C4-2B (cell line): Measurements from ENCODE around the gene MTMR12.

Experiments
- H3K27ac ChIP-seq: fragments of 450-650 bp; 2 replicates; pipeline ENCODE4 v1.5.1; 2017
- CTCF ChIP-seq: fragments of 450-650 bp; conservative IDR thresholded peaks from 2 replicates; pipeline ENCODE4 v1.5.1; 2017; ENCODE audit warnings: mild to moderate bottlenecking
- ZFX ChIP-seq: fragments of 450-650 bp; IDR thresholded peaks from 2 replicates; pipeline ENCODE4 v1.6.1; 2017

MTMR12 gene

GRCh38 chr5:32315221-32316014 is 2.7 kb upstream of the MTMR12 start:
- no peak for TF ChIP-seq ZFX
- TF ChIP-seq CTCF = no peak
- no peak overlapping the region for H3K27ac ChIP-seq

GRCh38 chr5:32314658-32315057 is 1.9 kb upstream of the MTMR12 start:
- H3K27ac ChIP-seq = no peak overlapping the region

GRCh38 chr5:32314152-32314488 is 1.4 kb upstream of the MTMR12 start:
- H3K27ac ChIP-seq = peak overlapping the region; percentile 97

More at GRCh38 chr5:32314658-32315057, 1.9 kb upstream of the MTMR12 start:
- TF ChIP-seq ZFX = no peak
- no peak for TF ChIP-seq CTCF

- TF ChIP-seq ZFX (no peak), CTCF (no peak)
- H3K27ac ChIP-seq = peak overlapping the region; percentile 97
These were observed 543 bp downstream of the MTMR12 start for GRCh38 chr5:32312197-32312594.

GRCh38 chr5:32311404-32312196 is 1.1 kb downstream of the MTMR12 start:
- peak overlapping the region; percentile 97 for H3K27ac ChIP-seq
- no peak for TF ChIP-seq CTCF
- TF ChIP-seq ZFX = no peak

- no peak overlapping the region for H3K27ac ChIP-seq
- no peak for TF ChIP-seq CTCF
- no peak for TF ChIP-seq ZFX
These were observed 3.0 kb downstream of the MTMR12 start for GRCh38 chr5:32309761-32310160.

GRCh38 chr5:32308946-32309345 is 3.8 kb downstream of the MTMR12 start:
- no peak overlapping the region for H3K27ac ChIP-seq
- TF ChIP-seq CTCF (no peak), ZFX (no peak)
